KG1 (cell line): ENCODE measurements around the gene MAST4.

Source experiments
- DNase-seq: peaks from one replicate; lab custom pipeline; 2025; lab: John Stamatoyannopoulos, UW

MAST4 gene

DNA sequence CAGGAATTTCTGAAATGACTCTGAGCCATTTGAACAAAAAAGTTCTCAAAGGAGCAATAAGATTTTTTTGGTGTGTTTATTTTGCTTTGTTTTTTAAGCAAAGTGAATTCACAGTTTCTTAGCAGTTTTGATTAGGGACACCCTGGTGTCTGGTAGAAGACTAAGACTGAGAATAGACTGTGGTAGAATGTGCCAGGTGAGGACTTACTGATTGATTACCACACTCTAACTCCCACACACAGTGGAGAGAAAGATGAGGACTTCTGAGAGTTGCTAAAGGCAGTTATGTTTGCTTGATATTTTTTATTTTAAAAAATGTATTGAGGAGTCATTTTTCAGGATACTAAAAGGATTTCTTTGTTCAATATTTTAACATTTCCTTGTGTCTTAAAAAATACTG is 425.3 kb downstream of the MAST4 start:
- no peak for DNase-seq

DNA sequence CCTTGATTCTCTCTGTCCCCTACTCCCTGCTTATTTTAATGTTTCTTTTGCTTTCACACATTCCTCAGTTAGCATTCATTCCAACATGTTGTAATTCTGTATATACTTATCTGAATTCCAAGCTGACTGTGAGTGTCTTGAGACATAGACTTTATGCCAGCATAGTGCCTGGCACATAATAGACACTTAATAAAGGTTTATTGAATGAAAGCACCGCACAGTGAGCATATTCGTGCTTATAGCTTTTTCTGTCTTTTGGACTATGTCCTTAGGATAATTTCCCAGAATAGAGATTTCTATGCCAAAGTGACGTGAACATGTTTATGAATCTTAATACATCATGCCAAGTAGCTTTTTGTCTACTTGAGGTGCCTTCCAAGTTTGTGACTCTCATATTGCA is 425.8 kb downstream of the MAST4 start:
- DNase-seq: no peak

DNA sequence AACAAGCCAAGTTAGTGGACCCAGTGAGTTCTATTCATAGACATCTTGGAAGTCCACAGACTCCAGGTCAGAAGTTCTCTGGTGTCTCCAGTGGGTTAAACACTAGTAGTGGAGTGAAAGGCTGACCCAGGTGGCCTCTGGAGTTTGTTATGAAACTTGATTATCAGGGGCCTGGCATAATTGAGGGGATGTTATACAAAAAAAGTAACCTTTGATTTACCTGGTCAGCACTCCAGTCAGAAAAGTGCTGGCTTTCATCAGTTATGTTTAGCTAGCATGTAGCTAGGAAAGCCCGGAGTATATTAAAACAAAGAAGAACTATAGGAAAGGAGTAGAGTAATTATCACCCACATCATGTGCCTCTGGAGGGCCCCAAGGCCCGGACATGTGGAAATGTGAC is 429.3 kb downstream of the MAST4 start:
- DNase-seq: no peak

DNA sequence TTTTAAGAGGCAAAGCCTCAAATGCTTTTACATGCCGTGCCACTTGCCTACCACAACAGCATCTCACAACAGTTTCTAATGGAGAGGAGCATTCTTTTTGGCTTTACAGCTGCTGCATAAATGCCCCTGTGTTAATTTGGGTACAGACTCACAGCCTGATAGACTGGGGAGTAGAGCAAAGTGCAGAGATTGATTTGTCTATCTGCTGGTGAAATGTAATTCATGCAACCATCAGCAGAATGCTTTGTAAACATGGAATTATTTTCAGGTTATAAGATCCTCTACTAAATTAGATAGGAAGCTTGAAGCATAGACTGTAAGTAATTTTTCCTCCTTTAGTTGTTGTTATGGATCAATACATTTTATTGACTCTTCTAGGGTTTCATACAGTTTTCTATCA is 430.1 kb downstream of the MAST4 start:
- DNase-seq: no peak

DNA sequence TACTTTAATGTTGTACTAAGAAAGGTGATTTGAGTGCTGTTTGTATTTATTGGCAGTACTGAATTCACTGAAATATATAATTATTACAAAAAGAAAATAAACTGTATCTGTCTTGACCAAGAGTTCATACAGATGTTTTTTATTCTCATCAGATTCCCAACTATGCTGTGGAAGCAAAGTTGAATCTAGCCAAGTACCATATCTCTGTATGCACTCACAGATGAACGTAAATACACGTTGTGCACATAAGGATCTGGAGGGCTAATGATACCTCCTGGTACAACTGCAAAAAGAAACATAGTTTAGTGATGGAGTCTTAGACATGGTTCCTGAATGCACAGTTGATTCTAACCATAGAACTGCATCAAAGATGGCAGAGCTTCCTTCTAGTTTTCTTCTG is 431.0 kb downstream of the MAST4 start:
- DNase-seq: no peak

DNA sequence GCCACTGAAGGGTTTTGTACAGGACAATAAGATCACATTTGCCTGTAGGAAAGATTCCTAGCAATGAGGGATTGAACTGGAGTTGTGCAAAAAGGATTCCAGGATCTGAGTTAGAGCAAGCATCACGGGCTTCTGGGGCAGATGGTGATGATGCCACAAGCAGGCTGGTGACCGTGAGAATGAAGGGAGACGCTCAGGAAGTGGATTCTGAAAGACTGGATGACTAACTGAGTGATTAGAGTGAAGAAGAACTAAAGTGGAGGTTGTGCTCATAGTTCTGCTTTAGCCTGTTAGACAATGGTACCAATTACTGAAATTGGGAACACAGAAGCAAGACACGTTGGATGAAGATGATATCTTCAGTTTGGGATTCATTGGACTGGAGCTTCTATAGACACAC is 432.2 kb downstream of the MAST4 start:
- no peak for DNase-seq

DNA sequence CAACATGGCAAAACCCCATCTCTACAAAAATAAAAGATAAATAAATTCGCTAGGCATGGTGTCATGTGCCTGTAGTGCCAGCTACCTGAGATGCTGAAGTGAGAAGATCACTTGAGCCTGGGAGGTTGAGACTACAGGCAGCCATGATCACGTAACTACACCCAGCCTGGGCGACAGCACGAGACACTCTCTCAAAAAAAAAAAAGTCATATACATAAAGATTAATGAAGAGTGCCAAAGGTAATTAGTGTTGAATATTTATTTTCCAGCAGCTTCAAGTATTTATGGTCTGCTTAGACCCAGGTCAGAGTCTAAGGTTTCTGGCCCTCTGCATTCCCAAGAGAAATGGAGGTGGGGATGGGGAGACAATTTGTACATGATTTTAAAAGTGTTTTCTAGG is 432.7 kb downstream of the MAST4 start:
- DNase-seq: no peak

DNA sequence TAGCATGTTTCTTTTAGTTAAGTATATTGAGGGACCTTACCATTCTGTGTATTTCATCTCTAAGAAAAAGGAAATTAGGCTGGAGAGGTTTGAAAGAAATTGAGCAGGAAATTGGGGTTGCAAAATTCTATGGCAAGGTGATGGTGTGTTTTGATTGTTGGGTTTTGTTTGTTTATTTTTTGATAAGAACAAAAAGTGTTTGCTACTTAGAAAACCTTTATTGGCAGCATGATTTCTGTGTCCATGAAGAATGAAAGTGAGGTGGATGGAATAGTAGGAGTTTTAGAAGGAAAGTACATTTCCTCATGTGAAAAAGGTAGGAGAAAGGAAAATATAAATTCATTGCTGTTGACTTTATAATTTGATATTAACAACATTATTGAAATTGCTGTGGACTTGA is 433.3 kb downstream of the MAST4 start:
- DNase-seq: no peak

DNA sequence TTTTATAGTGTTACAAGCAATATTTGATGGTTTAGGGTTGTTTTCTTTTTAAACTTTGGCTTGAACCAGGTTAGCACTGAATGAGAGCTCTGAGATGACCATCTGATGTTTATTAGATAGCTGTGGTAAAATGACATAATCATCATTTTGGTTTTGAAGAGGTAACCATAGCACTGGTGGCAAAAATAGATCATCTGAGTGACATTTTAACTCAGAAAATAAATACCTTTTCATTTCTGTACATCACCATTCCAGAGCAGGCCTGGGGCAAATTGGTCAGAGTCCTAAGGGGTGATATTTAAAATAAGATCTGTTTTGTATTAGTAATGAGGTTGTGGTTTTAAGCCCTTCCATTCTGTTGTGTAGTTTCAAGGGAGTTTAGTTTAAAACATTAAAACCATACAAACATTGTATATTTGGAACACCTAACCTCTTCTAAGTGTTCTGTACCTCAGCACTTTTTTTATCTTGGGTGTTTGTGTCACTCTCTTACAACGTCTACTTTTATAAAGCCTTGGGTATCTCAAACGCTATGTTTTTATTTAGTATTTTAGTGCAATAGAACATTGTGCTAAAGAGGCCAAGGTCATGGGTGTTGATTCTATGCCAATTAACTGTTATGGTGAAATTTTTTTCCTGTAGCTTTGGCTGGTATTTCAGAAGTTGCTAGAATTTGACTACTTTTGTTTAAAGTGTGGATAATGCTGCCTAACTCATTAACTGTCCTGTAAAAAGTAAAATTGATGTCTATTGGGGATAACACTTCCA is 434.3 kb downstream of the MAST4 start:
- DNase-seq: no peak

DNA sequence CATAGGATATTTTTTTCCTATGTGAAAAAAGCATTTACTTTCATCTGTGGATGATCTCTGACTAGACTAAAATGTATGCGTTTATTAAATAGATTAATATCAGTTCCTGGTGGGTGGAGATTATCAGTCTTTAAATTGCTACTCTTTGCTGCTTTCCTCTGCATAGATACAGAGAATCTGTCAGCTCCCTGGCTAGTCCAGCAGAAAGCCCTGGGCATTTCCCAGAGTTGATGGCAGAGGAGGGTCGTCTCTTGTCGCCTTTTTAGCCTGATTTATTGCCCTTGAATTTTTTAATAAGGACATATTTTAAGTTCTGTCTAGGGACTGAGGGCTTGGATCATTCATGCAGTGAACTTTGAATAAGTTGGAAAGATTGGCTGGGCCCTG is 434.9 kb downstream of the MAST4 start:
- DNase-seq: no peak

DNA sequence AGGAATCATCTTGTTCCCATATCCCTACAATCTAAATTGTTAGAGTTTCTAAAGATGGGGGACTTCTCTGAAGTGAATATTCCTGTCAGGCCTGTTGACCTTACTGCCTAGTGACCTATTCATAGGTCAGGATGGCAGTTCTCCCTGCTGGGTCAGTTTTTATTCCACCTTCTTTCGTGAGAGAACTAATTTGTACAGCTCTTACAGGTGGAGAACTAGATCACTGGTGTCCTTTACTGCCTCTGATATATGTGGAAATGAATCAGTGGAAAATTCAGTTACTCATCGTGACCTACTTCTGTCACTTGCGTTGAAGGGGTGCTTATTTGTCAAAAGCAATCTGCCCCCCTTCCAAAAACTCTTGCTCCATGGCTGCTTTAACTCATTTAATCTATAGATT is 435.5 kb downstream of the MAST4 start:
- DNase-seq: no peak

DNA sequence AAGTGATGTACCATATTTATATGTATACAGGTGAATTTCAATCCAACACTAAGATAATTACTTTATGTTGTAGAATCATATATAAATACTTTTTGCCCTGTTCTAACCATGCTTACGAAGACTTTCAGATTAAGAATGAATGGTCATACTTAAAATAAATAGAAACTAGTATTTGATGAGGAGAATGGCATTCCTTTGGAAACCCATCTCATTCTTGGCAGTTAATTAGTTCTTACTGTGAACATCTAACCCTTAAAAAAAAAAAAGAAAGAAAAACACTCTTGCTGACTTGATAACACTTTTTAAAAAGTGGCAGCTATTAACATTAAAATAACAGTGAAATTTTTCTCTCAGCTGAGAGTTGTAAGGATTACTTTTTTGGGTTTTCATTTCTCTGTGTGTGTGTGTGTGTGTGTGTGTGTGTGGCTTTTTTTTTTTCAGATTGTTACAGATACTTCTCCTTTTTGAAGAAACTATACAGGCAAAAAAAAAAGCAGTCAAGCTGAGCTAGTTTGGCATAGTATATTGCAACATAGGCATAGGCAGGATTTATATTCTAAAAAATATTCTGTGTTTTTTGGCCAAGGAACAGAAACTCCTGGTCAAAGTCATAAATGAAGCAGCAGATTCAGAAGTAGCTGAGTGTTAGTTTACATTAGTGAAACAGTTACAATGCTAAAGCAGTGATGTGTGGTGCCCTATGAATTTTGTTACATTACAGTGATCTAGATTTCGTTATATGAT is 436.9 kb downstream of the MAST4 start:
- peak; percentile 37 for DNase-seq

DNA sequence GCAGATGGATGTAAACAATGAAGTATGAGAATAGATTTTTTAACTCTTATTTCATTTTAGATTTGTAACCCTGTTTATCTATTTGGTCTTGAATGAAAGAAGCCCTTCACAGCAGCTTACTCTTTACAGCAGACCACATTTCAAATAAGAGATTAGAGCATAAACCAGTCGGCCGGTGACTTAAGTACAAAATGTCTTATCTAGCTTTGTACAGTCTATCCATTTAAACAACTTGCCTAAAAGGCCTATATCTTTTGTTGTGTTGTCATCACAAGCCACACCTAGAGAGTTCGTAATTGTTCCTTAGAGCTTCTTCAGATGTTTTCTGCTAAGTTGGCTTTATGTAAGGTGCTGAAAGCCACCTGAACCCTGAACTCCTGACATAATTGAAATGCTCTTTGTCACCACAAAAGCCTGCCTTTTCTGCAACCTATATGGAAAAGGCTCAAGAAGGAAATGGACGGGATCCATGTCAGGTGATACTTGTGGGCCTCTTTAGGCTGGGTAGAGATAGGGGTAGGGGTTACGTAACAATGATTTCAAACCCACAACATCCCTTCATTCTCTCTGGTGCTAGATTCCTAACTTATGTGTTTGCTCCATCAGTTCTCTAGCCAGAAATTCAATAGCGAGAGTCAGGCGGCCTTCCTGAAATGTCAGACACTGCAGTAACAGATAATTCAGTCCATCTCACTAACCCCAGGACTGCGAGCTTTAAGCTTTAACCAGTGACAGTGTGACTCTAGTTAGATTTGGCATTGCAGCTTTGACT is 437.9 kb downstream of the MAST4 start:
- no peak for DNase-seq

DNA sequence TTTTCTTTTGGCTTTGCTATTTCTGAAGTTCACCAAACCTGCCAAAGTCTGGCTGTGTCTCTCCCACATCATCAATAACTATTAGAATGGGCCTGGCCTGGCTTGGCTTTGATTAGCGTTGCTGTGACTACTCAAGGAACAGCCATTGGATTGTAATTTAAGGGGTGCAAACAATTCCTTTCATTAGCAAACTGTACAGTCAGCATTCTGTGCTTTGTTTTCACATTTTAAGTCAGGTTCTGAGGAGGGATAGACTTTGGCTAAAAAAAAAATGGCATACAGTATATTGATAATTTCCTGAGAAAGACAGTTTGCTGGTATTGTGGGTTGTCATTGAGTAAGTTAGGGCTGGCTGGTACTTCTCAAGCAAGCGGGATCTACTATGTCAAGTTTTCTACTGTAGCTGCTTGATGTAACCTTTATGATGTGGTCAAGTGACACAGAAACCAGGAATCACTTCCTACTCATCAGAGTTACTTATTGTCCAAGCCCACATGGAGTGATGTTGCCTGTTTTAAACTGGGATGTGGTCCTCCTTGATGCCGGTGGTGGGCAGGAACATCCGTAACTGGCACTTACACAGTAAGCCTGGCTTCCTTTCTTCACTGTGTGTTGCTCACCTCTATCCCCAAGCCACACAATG is 439.0 kb downstream of the MAST4 start:
- DNase-seq: no peak

DNA sequence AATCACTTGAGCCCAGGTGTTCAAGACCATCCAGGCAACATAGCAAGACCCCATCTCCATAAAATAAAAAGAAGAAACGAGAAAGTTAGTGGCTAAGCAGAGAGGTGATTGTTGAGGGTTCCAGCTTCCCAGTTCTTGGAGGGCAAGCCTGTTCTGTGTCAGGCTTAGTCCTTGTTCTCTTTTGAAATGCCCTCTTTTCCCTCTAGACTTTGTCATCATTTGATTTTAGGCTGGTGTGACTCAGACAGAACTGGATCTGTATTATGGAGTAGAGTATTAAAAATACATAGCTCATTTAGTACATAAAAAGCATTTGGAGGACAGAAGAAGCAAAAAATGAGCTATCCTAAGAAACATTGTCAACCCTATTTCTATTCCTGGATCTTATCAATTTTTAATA is 441.0 kb downstream of the MAST4 start:
- DNase-seq: no peak

DNA sequence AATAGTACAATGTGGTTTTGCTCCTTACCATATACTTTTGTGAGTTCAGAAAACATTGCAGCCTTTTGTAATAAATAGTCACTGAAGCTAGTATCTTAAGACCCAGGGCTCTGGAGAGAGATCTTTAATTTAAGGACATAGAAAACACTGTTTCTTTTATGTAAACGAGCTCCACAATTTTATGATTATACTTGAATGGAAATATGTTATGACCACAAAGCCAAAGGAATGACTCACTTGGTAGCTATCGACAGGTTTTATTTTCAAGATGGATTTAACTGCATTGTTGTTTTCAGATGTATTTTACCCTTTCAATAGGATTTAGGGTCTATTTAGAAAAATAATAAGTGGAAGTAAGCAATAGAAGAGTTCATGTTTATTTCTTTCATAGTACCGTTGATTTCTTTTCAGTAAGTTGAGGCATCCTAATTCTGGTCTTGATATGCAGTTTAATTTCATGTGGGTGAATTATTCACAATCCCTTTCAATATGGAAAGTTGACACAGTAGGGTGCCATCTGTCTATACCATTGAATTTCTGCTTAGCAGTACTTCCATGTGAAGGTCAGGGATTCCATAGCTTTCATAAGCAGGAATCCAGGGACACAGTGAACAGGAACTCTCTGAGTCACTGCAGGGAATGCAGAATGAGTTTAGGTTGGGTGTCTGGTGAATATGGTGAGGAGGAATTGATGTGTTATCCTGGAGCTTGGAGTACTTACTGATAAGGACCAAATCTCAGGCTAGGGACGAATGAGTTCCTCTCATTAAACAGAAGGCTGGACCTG is 442.8 kb downstream of the MAST4 start:
- no peak for DNase-seq

DNA sequence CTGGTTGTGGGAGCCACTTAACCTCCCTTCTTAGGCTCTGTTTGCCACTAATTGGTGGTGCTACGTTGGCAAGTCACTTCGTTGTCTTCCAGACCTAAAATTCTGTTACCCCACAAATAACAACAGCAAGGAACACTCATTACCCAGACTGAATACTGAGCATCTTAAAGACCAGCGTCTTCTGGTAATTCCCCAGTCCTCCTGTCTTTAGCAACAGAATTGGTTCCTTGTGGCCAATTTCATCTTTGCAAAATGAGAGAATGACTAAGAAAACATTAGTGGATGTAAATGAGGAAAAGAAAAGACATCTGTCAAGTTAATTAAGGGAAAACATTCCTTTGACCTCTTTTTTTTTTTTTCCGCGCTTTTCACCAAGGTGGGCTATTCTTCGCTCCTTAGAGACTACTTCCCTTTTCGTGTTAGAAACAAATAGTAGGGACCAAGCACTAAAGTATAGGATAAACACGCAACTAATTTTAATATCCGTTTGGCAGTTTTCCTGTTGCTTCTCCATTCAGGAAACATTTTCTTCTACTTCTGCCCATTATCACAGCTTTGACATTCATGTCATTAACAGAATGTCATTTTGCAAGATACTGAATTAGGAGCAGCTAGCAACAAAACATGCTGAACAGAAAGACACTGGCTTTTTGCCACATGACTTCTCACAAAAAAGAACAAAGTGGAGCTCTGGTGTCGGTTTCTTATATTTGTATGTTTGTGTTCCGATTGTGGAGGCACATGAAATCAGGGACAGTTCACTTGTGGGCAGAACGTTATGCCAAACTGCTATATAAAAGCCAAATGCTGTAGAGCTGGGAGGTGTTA is 446.2 kb downstream of the MAST4 start:
- no peak for DNase-seq

DNA sequence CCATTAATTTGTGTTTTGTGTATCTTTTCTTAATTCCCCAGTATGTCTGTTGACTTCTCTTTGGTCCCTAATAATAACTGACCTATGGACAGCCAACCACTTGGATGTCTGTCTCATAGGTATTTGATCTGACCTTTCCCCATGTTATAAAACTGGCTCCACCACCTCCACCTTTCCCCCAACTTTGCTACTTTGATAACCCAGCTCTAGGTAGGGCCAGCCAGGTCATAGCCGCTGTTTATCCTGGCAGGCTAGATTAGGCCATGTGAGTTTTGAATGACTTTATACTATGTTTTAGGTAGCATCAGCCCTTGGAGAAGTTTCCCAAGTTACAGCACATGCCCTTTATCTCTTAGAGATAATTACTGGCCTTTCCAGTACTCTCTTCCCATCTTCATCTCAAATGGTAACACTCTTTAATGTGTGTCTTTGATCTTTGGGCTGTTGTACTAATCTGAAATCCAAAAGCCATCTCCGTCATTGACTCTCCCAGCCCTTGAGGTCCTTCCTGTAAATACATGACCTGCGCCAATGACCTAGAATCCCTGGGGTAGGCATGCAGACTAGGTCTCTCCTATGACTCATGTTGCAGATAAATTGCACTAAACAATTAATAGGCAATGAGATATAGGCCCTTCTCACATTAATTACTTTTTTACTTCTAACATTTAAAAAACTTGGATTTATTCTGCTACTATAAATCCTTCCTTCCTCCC is 447.8 kb downstream of the MAST4 start:
- no peak for DNase-seq

DNA sequence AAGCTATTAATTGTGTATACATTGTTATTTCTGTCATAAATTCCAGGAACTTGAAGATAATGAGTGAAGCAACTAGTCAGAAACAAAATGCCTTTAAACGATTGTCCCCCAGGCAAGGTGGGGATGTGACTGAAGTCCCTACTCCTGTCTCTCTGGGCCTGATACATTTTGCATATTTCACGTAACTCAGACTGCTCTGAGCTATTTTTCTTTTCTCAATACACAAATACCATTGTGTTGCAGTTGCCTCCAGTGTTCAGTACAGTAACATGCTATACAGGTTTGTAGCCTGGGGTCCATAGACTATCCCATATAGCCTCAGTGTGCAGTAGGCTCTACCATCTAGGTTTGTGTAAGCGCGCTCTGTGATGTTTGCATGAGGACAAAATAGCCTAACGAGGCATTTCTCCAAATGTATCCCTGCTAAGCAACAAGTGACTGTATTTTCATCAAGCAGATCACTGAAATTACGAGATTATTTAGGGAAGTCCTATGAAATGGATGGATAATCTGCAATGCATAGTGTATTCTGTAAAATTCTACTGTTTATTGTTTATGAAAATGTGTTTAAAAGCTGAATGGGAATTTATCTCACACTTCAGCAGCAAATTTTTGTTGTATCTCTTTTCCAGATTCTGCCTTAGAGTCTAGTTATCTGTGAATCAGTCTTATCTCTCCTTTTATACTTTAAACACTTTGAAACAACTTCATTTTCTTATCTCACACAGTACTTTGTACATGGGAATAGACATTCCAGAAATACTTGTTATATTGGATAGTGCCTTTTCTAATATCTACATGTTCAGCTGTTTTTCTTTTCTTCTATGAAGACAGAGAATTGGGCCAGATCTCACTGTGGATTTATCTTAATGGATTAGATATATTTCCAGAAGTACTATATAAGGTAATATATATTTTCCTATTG is 449.9 kb downstream of the MAST4 start:
- no peak for DNase-seq
